ENCODE data around the gene ASIC3.

- TF ChIP-seq CTCF (IDR thresholded peaks at IDR 0.05) (no peak), POLR2AphosphoS5 (IDR thresholded peaks at IDR 0.05) (peak; percentile 42 to 67 (median 55)), EP300 (IDR thresholded peaks at IDR 0.05; ENCODE audit: low read depth) (no peak)
These were observed 34.9 kb downstream of the ASIC3 start, which contains the start of gene TMUB1 for GRCh38 chr7:151083071-151083823.

All from transverse colon (tissue), 4 donors.